Hematopoietic multipotent progenitor cell treated with erythropoietin and hydrocortisone succinate and interleukin-3 and kit ligand, for 15 days (in vitro differentiated cells): ENCODE measurements around the gene ESPNL.

ENCODE experiments used
- DNase-seq: peaks from one replicate; pipeline ENCODE4 v3.0.0-alpha.2; 2015; ENCODE audit warnings: low spot score

ESPNL gene

DNA sequence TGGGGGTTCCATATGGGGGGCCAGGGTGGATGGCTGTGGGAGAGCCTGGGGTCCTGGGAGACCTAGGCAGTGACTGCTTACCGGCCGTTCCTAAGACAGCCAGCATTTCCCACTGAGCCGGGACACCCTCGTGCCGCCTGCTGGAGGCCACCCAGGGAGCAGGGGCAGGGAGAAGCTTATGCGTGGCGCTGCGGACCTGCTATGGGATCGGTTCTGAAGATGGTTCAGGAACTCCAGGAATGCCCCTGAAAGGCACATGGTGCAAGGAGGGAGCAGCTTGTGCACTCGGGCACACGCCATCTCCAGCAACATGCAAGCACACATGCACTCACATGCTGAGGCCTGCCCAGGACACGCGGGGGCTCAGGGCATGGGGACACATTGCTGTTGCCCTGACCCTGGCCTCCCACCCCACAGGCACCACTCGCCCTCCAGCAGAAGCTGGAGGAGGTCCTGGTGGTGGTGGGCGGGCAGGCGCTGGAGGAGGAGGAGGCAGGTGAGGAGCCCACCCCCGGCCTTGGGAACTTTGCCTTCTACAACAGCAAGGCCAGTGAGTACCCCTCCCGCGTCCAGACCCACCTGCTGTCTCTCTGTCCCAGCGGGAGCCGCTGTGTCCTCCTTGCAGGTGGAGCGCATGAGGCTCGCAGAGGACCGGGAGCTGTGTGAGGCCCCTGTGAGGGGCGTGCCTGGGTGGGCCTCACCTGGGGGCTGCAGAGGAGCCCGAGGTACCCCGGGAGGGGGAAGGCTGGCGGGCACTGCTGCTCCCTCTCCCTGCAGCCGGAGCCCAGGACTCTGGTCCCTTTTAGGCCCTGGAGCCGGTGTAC, 42.5 kb downstream of the ESPNL start:
- DNase-seq: no peak

- no peak for DNase-seq
Measured at GRCh38 chr2:238143239-238143951, 43.3 kb downstream of the ESPNL start.

GRCh38 chr2:238144262-238144661, 44.1 kb downstream of the ESPNL start:
- DNase-seq: no peak

DNA sequence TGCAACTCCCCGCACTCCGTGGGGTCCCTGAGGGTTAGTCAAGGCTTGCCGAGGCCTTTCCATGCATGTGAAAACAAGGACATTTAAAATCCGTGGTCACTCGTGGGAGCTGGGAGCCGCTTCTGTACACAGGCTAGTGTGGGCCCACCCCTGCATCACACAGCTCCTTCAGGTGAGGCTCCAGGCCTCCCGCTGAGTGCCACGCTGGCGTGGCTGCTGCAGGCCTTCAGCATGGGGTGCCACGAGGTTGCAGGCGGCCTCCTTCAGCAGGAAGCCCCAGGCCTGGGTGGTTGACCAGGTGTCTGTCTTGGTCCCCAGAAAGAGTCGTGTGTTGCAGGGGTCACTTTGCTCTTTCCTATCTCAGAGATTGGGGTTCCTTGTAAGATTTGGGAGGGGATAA, 44.9 kb downstream of the ESPNL start:
- no peak for DNase-seq

- no peak for DNase-seq
Measured at GRCh38 chr2:238145851-238146250, 45.7 kb downstream of the ESPNL start.

DNA sequence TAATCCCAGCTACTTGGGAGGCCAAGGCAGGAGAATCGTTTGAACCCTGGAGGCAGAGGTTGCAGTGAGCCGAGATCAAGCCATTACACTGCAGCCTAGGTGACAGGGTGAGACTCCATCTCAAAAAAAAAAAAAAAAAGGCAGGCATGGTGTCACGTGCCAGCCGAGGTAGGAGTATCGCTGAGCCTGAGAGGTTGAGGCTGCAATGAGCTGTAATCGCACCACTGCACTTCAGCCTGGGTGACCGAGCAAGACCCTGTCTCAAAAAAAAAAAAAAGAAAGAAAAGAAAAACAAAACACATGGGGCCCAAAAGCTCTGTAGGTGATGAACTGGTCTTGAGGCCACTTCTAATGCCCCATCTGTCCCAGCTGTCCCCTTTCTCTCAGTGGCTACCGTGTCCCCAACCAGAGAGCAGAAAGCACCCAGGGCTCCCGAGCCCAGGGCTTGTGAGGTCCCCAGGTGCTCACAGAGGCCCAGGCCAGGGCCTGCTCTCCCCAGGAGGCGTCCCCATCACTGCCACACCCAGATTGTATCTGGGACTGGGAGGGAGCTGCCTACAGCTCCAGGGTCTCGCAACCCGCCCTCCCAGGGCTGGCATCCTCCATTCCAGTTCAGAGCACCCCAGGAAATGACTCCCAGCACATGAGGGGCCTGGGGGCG, 46.9 kb downstream of the ESPNL start:
- no peak for DNase-seq

DNA sequence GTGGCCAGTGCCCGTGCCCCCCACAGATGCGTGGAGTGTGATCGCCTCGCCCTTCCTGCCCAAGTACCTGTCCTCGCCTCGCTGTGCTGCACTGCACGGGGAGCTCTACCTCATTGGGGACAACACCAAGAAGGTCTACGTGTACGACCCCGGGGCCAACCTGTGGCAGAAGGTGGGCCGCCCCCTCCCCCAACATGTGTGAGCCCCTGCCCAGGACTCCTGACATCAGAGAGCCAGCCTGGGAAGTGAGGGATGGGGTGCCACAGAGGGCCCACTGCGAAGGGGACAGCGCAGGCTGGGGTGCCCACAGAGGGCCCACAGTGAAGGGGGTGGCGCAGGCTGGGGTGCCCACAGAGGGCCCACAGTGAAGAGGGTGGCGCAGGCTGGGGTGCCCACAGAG, 48.8 kb downstream of the ESPNL start:
- no peak for DNase-seq

DNA sequence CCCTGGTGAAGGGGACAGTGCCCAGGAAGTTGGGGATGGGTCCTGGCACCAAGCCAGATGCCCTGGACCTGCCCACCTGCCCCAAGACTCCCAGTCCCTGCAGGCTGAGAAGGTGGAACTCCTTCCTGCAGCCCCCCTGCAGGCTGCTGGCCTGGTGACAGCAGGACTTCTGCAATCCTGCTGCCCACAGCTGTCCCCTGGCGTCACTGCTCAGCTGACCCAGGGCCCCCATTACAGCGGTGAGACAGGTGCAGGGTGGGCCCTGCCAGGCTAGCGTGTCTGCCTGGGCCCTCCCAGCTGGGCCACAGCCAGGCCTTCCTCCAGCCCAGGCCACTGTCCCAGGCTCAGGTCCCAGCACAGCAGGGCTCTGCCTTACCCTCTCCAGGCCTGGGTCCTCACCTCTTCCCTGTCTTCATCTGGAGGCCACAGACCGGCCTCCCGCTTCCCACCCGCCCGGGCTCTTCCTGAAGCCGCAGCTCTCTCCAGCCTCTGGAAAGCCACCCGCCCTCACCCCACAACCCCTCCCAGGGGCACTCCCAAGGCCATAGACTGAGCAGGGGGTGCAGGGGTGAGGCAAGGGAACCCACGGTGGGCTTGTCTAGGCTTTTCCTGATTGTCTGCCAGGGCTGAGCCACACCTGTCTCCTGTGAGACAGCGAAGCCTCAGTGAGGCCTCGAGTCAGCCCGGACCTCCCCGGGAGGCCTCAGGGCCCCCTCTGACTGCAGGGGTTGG, 49.9 kb downstream of the ESPNL start:
- DNase-seq: no peak

DNA sequence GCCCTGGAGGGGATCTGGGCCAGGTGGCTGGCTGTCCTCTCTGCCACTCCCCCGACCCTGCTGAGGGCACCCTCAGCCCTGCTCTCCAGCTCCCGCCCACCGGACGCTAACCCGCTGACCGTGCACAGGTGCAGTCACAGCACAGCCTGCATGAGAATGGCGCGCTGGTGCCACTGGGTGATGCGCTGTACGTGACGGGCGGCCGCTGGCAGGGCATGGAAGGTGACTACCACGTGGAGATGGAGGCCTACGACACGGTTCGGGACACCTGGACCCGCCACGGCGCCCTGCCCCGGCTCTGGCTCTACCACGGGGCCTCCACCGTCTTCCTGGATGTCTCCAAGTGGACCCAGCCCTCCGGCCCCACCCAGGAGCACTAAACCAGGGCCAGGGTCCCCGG, 50.5 kb downstream of the ESPNL start:
- DNase-seq: no peak

- no peak for DNase-seq
Measured at GRCh38 chr2:238151205-238151604, 51.1 kb downstream of the ESPNL start.

GRCh38 chr2:238151628-238152235, 51.6 kb downstream of the ESPNL start:
- no peak for DNase-seq

DNA sequence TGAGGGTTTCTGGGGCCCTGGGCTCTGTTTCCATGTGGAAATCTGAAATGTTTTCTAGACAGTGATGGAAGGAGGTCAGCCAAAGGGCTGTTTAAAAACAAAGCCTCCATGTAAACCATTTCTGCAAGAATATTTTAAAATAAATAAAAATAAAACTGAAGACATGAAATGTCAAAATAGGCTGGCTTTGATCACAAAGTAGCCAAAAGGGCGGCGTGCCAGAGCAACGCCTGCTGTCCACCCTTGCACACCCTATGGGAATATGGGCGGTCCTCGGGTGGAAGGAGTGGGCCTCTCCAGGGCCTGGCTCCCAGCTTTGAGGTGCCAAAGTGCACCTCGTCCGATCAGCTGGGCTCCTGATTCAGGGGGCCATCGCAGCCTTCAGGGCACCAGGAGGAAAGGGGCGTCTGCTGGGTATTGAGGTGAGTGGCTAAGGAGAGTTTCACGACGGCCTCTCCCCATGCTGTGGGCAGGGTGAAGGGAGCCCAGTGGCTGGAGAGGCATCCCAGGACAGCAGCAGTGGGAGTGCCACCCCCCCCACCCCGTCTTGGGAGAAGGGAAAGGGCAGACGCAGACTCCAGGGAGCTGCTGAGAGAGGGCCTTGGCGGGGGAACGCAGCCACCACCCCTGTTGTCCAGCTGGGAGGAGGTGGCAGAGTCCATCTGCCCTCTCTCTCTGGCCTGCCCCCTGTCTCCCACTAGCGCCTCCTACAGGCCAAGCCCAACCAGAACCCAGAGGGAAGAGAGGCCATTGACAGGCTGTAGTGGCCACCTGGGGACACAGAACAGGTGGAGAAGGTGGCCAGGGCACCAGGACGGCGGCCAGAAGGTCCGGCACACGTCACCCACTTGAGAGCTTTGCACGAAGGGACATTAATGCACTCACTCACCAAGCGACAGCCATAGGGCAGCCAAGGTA, 52.9 kb downstream of the ESPNL start:
- no peak for DNase-seq

DNA sequence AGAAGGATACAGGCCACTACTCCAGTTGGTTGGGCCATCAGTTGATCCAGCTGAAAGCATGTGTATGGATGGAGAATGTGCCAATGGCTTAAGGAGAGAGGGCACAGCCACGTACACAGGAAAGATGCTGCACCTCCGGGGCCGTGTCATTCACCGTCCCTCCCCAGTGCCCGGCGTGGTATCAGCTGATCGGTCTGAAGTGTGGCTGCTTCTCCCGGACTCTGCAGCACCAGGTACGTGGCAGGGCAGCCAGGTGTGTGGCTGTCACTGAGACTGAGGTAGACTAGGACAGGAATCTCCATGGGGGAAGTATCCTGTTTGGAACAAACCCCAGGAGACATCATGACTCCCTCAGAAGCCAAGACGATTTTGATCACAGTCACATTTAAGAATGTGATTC, 54.4 kb downstream of the ESPNL start:
- no peak for DNase-seq

DNA sequence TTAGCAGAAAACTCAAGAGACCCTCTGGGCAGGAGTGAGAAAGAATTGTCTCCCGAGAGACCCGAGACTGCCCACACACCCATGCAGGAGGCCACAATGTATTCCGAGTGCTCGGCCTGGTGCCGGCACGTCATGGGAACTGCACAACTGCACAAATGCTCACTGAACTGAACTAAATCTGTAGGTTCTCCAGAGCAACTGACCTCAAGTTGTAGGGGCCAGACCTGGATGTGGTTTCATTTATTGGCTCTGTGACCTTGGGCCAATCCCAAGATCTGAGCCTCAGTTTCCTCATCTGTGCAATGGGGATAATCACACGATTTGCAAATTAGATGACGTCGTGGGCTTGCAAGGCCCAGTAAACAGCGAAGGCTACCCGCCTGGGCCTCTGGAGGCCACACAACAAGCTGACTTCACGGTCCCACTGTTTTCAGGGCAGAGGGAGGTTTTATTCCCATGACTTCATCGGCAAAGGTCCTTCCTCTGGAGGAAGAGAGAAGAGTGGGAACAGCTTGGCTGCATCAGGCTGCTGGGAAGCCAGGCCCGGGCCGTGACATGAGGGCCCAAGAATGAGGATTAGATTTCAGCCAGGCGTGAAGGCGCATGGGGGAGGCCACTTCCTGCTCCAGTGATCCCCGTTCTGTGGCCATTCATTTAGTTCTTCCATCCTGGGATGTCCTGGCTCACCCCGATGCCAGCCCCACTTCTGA, 55.1 kb downstream of the ESPNL start:
- no peak for DNase-seq

DNA sequence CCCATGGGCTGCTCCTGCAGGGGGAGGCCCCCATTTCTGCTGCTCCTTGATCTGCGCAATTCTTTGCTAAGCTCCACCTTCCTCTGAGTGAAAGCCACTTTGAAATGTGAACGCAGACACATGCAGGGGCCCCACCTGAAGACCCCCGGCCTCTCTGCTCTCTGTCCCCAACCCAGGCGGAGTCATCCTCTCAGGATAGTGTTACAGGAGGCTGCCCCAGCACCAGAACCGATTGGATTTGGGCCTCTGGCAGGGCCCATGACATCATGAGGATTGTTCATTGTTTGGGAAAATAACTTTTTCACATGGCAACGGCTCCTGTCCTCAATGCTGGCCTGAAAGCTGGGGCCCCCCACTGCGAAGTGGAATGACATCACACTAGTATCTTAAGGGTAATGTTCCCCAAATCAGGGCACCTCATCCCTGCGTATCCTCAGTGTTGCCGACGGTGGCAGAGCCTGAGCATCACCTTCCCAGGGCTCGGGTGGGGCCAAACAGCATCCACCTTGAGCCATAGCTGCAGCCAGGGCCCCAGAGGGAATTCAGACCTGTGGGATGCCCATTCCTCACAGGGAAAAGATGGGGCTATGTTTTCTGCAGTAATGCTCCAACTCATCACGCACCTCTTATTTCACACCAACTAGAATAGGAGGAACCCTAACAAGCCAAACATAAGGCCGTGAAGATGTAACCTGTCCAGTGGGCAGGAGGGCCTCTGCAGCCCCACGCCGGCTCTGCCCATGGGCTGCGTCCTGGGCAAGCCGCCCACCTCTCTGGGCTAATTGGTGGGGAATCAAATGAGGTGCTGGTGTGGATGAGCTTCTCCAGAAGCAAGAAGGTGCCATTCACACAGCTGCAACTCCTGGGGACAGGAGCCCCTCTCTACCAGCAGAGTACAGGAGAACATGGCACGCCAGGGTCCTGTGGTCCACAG, 55.9 kb downstream of the ESPNL start:
- DNase-seq: no peak

- no peak for DNase-seq
Measured at GRCh38 chr2:238157506-238158017, 57.4 kb downstream of the ESPNL start.

- DNase-seq: no peak
Measured at GRCh38 chr2:238158018-238158508, 57.9 kb downstream of the ESPNL start.

GRCh38 chr2:238158509-238159070, 58.5 kb downstream of the ESPNL start, which contains the start of gene ERFE:
ERFE (plus strand) TSS chr2:238158970; CDS start chr2:238159008, 38 bp downstream.
- peak; percentile 74 for DNase-seq
